Thyroid gland (tissue), 4 donors: Measurements from ENCODE around the gene ASB8.

Experiments
- CTCF ChIP-seq, 6 experiments: fragments of 200-600 bp in 3 of 6; fragments of 450-650 bp in 3 of 6; sonication (generic) in 3 of 6; IDR thresholded peaks; one replicate each; pipeline ENCODE4 v1.5.1; 2016 to 2019; ENCODE audit warnings: antibody characterized with exemption in 6 of 6, mild to moderate bottlenecking in 2 of 6, inconsistent platforms in 1 of 6, moderate library complexity in 1 of 6
- POLR2A ChIP-seq, 2 donors: fragments of 450-650 bp; IDR thresholded peaks; one replicate each; pipeline ENCODE4 v1.6.1; 2017; ENCODE audit warnings: antibody characterized with exemption in 2 of 2, mild to moderate bottlenecking in 2 of 2, moderate library complexity in 1 of 2

DNA sequence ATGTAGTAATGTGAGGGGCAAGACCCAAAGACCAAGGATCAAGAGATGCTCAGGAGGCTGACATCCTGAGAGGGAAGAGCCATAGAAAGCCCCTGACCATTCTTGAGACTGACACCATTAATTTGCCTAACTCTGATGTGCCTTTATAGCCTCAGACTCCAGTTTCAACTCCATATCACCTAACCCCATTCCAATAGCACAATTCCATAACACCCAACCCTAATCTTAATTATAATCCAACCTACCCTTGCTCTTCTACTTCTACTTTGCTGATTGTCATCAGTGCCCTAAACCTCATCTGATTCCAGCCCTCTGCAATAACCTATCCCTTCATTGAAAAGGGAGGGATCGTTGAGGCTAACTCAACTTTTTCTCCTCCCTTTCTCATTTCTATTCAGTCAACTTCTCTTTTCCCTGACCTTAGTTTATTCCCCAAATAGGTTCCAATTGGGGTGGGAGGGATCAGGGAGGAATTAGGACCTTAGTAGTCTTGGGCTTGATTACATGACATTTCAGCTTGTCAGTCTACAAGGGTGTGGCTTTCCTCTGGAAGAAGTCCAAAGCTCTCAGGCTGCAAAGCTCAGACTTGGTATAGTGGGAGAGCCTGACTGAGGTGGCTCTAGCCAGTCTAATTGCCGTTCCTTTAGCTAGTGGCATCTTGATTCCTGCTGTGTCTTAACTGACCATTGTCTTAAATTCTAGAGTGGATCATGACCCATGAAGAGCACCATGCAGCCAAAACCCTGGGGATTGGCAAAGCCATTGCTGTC is 35.1 kb downstream of the ASB8 start:
- TF ChIP-seq CTCF (IDR thresholded peaks at IDR 0.05) (no peak), POLR2A (IDR thresholded peaks at IDR 0.05) (no peak)
